Fibroblast of gingiva (primary cell): ENCODE data around the gene PDZD8.

Experiments
- DNase-seq: peaks from one replicate; pipeline ENCODE4 v3.0.0-alpha.2; 2011; ENCODE audit warnings: low read depth

Gene PDZD8

DNA sequence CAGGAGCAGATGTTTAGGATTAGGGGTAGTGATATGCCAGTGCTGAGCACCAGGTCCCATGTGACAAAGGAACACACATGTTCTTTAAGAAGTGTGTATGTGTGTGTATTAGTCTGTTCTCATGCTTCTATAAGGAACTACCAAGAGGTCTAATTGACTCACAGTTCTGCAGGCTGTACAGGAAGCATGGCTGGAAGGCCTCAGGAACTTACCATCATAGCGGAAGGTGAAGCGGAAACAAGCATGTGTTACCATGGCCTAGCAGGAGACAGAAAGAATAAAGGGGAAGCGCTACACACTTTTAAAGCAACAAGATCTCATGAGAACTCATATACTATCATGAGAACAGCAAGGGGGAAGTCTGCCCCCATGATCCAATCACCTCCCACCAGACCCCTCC is 22.8 kb upstream of the PDZD8 start:
- no peak for DNase-seq

DNA sequence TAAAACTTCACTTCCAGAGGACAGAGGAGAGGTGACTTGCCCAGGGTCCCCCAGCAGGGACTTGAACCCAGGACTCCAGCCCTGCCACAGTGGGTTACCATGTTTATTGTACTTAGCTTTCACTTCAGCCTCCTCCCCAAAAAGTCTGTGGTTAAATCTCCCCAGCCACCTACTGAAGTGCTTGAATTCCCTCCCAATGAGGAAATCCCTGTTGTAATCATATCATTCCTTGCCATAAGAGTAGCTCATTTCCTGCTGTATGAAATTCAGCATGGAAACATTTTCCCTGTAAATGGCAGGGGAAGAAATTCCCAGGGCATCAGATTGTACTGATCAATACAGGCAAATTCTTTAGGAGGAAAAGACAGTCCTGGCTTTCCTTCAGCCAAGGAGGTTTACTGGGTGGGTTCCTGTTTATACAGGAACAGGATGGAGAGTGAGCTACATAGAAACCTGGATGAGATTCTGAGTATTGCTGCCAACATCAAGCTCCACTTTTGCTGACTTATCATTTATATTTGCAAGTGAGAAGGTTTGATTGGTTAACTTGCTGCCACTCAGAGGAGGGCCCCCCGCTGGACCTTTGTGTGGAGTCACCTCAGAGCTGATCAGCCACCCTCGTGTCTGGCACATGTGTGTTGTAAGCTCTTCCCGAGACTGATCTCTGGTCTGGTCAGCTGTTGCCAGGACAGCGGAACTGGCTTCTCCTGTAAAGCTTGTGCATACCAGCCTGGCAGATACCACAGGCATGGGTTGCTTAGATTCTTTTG is 16.4 kb upstream of the PDZD8 start:
- peak; percentile 53 for DNase-seq

DNA sequence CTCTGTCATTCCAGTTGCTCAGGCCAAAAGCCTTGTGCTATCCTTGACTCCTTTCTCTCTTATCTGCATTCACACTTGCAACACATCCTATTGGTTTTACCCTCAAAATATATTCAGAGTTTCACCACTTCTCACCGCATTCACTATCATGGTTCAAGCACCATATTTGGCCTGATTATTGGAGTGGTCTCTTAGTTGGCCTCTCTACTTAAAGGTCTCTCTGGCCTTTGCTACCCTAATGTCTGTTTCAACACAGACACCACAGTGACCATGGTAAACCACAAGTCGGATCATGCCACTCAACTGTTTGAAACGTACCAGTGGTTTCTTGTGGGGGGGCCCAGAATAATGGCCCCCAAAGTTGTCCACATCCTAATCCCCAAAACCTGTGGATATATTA is 15.2 kb upstream of the PDZD8 start:
- no peak for DNase-seq

DNA sequence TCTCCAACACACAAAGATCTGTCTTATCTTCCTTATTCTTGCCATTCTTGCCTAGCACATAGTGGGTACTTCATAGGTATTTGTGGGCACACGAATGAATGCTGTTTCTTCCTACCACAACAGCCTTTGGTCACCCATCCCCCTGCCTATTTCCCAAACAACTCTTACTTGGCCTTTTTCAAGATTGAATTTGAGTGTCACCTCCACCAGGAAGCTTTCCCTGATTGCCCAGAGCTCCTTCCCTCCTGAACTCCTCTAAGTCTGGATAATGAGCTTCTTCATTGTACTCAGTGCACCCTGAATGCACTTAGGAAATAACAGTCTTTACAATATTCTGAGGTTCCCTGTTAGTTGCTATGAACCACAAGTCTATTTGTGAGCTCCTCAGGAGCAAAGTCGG is 11.6 kb upstream of the PDZD8 start:
- no peak for DNase-seq

DNA sequence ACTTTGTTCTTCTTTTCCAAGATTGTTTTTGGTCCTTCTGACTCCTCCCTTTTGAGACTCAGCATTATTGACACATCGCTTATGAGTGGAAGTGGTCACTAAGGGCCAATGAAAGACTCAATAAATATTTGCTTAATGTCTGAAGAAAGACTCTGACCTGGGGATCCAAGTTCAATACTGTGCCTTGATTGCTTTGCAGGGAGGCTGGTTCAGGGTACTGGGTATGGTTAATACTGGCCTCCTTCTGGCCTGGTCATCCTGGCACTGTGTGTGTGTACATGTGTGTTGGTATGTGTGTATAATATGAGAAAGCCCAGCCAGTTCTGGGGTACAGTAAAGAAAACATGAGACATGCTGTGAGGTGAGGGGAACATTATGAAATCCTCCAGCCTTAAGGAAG is 7.6 kb upstream of the PDZD8 start:
- no peak for DNase-seq

DNA sequence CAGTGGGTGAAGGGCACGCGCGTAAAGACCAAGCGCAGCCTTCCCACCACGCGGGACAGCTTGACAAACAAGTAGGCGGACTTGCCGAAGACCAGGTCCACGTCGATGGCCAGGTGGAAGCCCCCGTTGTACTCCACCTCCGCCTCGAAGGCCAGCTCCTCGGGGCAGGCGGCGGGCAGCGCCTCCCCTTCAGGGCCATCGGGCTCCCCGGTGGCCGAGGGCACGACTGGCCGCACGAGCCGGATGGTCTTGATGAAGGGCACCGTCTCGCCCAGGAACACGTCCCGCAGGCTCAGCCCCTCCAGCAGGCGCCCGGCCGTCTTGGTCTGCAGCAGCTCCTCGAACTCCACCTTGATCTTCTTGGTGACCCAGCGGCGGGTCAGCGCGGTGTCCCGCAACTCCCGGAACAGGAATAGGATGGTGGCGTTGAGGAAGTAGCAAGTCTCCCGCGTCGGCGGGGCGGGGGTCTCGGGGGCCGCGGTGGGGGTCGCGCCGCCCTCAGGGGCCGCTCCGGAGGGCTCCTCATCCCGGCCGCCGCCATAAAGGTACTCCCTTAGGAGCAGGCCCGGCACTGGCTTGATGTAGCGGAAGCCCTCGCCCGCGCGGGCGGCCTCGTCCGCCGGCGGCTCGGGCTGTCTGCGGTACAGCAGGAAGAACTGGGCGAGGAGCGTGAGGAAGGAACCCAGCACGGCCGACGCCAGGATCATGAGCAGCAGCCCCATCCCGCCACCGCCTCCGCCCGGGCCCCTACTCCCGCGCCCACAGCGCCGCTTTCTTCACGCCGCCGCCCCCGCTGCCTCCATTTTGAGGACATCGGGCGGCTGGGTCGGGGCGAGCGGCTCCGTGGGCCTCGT is 507 bp downstream of the PDZD8 start:
- peak; percentile 30 for DNase-seq

DNA sequence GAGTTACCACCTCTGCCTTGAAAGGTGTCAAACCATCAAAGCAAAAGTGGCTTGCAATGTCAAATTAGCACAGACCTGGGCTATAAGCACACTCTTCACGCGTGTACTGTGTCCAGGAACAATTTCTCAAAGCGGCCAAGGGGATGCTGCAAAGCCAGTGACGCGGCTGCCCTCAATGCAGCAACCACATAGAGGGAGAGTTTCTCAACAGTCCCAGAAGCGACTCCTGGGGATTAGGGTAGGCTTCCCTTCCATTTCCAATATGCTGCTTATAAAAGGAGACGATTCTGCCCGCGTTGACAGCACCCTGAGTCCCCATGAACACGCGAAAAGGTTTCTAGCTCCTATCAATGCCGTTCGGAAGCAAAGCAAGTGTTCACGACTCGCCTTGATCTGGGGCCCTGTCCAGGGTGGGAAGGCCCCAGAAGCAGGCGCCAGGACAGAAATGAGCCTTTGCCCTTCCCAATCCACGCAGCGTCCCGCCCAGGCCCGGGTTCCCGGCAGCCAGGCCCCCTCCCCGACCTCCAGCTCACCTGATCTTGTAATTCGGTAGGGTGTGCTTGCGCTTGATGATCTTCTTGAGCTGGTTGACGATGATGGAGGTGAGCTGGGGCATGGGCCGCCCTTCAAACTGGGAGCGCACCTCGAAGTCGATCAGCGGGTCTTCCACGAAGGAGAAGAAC is 1.3 kb downstream of the PDZD8 start:
- DNase-seq = peak; percentile 66

DNA sequence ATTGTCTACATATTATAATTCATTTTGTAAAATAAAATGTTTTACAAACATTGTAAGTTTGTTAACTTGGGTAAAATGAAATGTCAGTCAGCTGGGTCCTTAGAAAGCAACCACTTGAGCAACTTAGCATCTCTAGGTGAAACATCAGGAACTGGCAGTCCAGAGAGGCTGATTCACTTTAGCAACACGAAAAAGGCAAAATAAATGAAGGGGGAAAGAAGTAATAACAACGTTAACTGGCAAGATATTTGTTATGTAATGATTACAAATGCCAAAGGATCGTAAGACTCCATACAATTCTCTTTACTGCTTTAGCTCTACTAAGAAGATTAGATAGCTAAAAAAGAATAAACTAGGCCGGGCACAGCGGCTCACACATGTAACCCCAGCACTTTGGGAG is 5.0 kb downstream of the PDZD8 start:
- no peak for DNase-seq

DNA sequence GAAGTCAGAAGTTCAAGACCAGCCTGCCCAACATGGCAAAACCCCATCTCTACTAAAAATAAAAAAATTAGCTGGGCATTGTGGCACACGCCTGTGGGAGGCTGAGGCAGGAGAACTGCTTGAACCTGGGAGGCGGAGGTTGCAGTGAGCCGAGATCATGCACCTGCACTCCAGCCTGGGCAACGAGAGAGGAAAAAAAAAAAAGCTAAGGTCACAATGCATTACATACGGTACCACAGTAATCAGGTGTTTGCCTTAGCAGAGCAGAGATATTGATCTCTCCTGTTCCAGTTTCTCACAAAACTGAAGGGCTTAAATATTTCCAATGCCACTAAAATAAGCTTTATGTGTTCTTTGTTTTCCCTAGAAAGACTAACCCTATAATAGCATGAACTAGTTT is 7.5 kb downstream of the PDZD8 start:
- DNase-seq = no peak

DNA sequence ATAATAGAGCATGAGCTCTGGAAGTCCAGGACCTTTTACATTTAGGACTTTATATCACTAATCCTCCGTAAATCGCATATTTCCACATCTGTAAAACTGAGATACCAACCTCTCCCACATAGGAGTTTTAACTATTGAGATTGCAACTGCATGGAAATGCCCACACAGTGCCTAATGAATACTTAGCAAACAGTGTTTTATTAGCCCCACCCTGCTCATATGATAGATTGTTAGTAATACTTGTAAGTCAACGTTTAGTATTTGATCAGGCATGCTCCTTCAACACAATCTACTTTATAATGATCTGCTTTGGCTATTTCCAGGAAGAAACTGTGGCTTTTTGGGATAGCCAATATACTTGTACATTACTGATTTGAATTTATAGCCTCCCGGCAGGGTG is 8.5 kb downstream of the PDZD8 start:
- DNase-seq = no peak

DNA sequence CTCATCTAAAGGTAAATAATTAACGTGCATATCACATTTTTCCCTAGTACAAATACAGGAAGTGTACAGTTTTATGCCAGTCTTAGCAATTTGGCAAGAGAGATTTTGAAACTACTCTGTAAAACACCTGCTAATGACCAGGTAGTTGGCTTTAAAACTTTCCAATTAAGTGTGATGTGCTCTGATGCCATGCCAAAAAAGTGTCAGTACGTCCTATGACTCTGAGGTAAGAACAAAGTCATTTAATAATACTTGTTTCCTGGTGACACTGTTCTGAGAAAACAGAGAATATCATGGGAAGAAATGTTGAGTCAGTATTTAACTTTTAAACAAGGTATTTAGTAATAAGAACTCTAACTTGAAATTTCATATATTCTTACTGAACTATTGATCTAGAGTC is 9.6 kb downstream of the PDZD8 start:
- DNase-seq = no peak

DNA sequence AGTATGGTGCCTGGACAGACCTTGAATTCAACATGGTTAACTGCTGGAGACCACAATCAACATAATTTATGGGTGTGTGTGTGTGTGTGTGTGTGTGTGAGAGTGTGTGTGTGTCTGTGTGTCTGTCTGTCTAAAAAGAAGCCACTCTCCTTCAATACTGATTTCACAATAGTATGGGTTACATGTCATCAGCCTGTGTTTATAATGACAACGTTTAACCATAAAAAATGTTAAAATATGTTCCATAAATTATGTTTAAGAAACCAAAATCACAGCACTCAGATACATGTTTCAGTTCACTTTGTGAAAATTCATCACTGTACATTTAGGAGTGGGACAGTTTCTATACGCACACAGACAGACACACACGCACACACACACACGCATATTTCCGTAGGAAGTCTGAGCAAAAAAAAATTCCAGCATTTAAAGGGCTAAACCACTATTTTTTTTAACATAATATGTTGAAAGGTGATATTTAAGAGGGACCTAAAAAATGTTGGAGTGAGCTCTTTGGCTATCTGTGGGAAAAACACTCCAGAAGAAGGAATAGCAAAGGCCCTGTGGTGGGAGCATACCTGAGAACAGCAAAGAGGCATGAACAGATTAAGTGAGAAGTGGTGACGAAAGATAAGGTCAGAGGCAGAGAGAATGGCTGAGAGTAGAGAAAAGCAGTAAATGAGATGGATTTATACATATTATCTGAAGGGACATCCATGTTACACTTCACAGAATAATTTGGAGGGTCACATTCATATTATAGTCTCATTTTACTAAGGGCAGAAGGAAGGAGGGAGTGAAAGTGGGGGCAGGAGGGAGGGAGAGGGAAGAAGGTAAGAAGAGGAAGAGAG is 10.9 kb downstream of the PDZD8 start:
- peak; percentile 52 for DNase-seq

DNA sequence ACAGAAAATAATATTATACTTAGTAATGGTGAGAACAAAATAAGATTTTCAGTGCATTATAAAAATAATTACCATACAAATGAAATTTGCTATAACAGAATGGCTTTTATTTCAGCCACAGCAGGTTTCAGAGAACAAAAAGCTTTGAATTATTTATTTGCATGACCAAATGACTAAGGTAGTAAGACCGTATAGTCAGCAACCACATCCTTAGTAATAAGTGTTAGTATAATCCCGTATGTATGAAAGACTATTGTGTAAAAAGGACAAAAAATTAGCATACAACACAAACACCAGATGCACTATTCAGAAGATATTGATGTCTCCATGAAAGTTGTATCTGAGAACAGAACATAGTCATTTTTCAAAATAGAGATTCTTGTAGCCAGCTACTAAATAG is 12.2 kb downstream of the PDZD8 start:
- peak; percentile 14 for DNase-seq

DNA sequence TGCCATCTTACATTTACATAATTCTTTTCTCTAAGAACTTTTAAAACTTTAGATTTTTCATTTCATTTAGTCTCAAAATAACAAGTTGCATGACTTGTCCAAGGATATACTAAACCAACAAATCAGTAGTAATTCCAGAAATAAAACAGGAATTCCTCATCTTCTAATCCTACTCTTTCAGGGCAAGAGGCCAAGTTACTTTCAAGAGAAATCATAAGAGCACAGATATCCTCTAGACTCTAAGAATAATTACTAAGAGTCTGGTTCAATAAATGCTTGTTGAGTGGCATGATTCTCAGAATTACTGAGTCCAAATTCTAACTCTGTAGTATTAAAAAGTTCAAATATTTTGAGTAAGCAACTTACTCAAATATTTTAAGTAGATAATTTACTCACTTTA is 12.9 kb downstream of the PDZD8 start:
- DNase-seq = no peak

DNA sequence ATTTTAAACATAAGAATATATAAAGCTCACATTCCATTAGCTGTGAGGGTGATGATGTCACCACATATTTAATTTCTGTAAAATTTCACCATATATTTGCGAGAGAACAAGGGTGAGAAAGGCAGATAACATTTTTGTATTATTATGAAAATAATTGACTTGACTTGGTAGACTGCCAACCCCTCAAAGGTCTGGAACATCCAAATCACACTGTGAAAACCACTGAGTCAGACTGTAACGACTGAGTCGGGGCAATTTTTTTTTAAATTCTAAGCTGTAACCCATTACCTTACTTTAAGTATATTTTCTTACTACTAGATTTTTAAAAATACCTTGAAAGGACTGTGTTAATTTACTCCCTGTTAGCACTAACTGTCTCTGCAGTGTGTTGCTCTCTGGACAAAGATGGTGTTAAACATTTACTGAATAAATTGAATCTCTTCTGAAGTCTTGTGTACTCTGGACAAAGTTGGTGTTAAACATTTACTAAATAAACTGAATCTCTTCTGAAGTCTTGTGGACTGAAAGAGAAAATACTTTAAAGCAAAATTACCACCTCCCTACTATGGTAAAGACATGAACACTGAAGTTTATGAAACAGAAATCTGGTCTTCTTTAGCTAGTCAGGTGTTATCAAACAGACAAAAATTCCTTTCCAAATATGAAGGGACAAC is 14.1 kb downstream of the PDZD8 start:
- DNase-seq = no peak

DNA sequence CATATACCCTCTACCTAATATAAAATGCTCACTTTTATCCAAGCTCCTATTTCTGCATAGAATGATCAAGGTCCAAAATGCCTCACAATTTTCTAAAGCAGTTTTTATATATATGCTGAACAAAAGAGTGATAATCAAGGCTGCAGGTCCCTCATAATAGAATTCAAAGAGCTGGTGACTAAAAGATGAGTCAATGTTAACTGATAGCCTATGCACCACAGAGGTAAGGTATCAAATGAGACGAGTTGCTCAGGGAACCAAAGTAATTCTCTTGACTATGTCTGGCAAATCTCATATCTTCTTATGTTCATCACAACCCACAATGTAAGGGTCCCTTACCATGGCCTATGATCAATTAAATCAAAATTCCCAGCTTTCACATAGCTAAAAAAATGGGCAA is 15.2 kb downstream of the PDZD8 start:
- no peak for DNase-seq

DNA sequence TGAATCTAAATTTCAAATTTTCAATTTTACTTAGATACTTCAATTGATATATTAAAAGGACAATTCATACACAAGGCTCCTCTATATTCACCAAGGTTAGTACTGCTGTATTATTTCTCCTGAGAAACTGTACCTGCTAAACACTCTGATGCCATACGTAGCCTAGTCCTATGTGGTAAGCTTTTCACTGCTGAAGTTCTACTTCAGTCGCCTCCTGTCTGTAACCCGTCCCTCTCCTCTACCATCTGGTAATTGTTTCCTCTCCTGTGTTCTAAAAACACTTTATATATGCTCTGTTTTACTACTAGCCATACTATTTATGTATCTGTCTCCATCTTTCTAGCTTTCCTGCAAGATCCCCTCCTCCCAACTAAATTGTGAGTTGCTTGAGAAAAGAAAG is 20.2 kb downstream of the PDZD8 start:
- no peak for DNase-seq

DNA sequence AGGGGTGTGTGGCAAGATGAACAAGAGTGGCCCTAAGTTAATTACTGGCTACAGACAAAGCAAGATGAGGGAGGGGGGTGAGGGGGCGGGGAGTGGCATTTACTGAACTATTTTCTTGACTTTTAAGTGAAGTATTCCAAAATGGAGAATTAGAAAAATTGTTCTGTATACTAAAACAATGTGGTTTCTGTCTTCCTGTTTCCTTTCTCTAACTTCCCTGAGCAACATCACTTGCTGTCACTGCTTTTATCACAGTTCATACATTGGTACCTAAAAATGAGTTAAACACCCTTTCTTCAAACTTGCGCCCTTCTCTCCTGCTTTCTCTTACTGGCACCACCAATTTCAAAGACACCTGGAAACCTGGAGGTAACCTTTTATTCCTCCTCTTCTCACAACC is 21.6 kb downstream of the PDZD8 start:
- DNase-seq = no peak

DNA sequence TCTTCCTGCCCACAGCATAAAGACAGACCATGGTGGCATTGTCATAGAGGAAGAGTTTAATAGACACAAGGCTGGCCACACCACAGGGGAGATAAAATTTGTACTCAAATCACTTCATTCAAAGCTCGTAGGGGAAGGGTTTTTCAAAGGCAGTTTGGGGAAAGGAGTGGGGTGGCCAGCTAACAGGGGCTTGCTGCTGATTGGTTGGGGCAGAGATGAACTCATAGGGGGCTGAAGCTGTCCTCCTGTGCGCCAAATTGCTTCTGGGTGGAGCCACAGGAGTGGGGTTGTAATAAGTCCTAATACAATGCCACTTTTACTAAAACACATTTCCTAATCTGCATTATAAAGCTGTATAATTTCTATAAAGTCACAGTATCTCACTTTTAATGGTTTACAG is 22.5 kb downstream of the PDZD8 start:
- no peak for DNase-seq

DNA sequence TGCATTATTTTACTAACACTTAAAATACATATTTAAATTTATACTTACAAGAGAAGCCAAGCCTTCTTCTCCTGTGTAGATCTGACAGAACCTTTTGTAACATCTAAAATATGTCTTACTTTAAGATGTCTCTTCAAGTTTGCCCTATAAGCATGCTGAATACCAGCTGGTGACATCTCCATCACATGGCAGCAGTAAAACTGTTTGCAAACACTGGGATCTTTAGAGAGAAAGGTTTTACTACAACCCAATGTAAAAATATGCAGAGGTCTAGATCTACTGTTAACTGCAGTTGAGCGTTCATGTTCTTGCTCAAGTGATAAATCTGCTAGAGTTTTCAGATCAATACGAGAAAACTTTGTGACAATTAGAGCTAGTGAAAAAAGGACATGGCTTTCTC is 23.2 kb downstream of the PDZD8 start:
- DNase-seq = no peak

DNA sequence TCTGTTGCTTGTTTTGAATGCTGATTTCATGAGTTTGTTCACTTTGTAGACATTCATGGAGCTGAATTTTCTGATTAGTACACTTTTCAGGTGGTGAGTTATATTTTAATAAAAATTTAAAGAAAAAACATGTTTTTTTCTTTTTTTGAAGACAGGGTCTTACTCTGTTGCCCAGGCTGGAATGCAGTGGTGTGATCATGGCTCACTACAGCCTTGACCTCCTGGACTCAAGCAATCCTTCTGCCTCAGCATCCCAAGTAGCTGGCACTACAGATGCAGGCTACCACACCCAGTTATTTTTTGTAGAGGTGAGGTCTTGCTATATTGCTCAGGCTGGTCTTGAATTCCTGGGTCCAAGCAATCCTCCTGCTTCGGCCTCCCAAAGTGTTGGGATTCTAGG is 23.7 kb downstream of the PDZD8 start:
- DNase-seq = no peak

DNA sequence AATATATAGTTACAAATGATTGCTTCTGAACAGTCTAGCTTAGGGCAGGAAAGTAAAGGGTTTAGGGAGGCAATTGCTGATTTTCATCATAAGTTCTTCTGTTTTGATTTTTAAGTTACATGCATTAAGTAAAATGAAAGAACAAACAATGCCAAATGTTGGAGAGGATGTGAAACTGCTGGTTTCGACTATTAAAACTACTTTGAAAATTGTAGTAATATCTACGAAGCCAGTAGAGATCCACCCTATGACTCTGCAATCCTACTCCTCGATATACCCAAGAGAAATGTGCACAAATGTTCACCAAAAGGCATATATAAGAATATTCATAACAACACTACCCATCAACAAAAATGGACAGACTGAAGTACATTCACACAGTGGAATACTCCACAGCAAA is 24.3 kb downstream of the PDZD8 start:
- no peak for DNase-seq
